ENCODE results near the gene PRRT2. TPM values are rescaled to one million over a fixed set of nuclear protein-coding genes. Genes with fewer than 3 reads are reported as not detected.

Gene PRRT2
- total RNA-seq, 4 donors from 2014 or later, result 4.2 to 13.5 (median 6.0) TPM

DNA sequence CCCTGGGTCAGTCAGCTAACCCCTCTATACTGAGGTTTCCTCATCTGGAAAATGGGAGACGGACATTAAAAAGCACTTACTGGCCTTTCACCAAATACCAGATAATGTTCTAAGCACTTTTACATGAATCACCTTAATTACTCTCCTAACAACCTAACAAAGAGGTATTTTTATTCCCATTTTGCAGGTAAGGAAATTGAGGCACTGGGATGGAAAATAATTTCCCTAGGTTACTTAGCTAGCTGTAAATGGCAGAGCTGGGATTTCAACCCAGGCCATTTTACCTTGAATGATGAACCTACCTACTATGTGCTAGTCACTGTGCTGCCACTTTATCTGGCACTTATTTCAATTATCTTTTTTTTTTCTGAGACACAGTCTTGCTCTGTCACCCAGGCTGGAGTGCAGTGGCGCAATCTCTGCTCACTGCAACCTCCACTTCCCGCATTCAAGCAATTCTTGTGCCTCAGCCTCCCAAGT is 17.7 kb upstream of the PRRT2 start:
- peaks cover 0 to 27% (median 13%) of the 10 kb centered on the region in 3 donors for H3K4me1 ChIP-seq
- ATAC-seq, result no peak
- TF ChIP-seq, protein P1, sequence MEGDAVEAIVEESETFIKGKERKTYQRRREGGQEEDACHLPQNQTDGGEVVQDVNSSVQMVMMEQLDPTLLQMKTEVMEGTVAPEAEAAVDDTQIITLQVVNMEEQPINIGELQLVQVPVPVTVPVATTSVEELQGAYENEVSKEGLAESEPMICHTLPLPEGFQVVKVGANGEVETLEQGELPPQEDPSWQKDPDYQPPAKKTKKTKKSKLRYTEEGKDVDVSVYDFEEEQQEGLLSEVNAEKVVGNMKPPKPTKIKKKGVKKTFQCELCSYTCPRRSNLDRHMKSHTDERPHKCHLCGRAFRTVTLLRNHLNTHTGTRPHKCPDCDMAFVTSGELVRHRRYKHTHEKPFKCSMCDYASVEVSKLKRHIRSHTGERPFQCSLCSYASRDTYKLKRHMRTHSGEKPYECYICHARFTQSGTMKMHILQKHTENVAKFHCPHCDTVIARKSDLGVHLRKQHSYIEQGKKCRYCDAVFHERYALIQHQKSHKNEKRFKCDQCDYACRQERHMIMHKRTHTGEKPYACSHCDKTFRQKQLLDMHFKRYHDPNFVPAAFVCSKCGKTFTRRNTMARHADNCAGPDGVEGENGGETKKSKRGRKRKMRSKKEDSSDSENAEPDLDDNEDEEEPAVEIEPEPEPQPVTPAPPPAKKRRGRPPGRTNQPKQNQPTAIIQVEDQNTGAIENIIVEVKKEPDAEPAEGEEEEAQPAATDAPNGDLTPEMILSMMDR (IDR thresholded peaks at IDR 0.05), result no peak
- no peak for TF ChIP-seq POLR2A (IDR thresholded peaks at IDR 0.05)
- no peak for TF ChIP-seq EP300 (IDR thresholded peaks at IDR 0.05)
- no peak for TF ChIP-seq POLR2AphosphoS5 (IDR thresholded peaks at IDR 0.05)
- H3K36me3 ChIP-seq, result peaks cover 0 to 29% of the 10 kb centered on the region in 2 donors
- H3K27me3 ChIP-seq, result no peaks in the 10 kb centered on the region
- no peak overlapping the region for H3K27ac ChIP-seq
- H3K9me3 ChIP-seq, result no peaks in the 10 kb centered on the region
- 86 to 90% methylated on average over 1 to 3 of the region's 3 CpGs for WGBS, 2 donors (ENCODE audit: low coverage in 1 of 2)
- no peak overlapping the region for H3K4me3 ChIP-seq

DNA sequence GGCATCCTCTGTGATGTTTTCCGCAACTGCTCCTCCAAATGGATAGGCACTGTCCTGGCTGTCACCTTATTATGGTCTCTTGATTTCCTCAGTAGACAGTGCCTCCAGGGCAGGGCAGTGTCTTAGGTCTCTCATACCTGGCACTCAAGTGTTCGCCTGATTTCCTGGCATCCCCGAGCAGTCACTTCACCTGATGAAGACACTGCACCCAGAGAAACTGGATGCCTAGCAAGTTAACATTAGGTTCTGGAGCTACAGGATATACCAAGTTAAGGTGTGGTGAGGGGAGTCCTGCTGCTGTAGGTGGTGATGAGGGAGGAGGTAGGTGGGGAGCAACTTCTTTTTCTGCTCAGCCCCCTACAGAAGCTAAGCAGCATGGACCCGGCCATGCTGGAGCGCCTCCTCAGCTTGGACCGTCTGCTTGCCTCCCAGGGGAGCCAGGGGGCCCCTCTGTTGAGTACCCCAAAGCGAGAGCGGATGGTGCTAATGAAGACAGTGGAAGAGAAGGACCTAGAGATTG is 9.5 kb upstream of the PRRT2 start:
- H3K9me3 ChIP-seq, result no peaks in the 10 kb centered on the region
- peaks cover 0 to 41% of the 10 kb centered on the region in 2 donors for H3K36me3 ChIP-seq
- H3K4me1 ChIP-seq, result peaks cover 0 to 19% (median 3%) of the 10 kb centered on the region in 3 donors
- 89 to 100% methylated on average over 2 to 4 of the region's 8 CpGs for WGBS, 2 donors (ENCODE audit: low coverage in 1 of 2)
- H3K27ac ChIP-seq, result peak overlapping the region in 1 of 4 donors; percentile 98
- no peak for ATAC-seq
- H3K4me3 ChIP-seq, result no peak overlapping the region
- TF ChIP-seq POLR2AphosphoS5 (IDR thresholded peaks at IDR 0.05) (no peak), POLR2A (IDR thresholded peaks at IDR 0.05) (no peak), EP300 (IDR thresholded peaks at IDR 0.05) (no peak)
- TF ChIP-seq, protein P1 (IDR thresholded peaks at IDR 0.05), result no peak
- H3K27me3 ChIP-seq, result no peaks in the 10 kb centered on the region

- Histone ChIP-seq H3K4me3 (peak overlapping the region in 1 of 2 donors; percentile 90), H3K27me3 (no peaks in the 10 kb centered on the region), H3K36me3 (peaks cover 0 to 33% of the 10 kb centered on the region in 2 donors), H3K9me3 (no peaks in the 10 kb centered on the region), H3K27ac (peak overlapping the region; percentile 94 to 100 (median 98)), H3K4me1 (peaks cover 3 to 34% (median 13%) of the 10 kb centered on the region in 3 donors)
- TF ChIP-seq EP300 (IDR thresholded peaks at IDR 0.05) (no peak), POLR2A (IDR thresholded peaks at IDR 0.05) (no peak), POLR2AphosphoS5 (IDR thresholded peaks at IDR 0.05) (no peak)
- TF ChIP-seq, protein P1 (IDR thresholded peaks at IDR 0.05), result no peak
- 56 to 59% methylated on average over 6 to 8 of the region's 8 CpGs for WGBS, 2 donors (ENCODE audit: low coverage in 1 of 2)
- no peak for ATAC-seq
Observed at GRCh38 chr16:29804020-29804419, 8.0 kb upstream of the PRRT2 start.

GRCh38 chr16:29804455-29805231 is 7.3 kb upstream of the PRRT2 start:
- no peaks in the 10 kb centered on the region for H3K9me3 ChIP-seq
- H3K27me3 ChIP-seq, result no peaks in the 10 kb centered on the region
- peak overlapping the region; percentile 94 to 100 (median 98) for H3K27ac ChIP-seq
- WGBS, 2 donors (ENCODE audit: low coverage in 1 of 2), result 0% methylated on average over 2 to 5 of the region's 26 CpGs
- peak overlapping the region; percentile 81 to 90 for H3K4me3 ChIP-seq
- peaks cover 0 to 33% of the 10 kb centered on the region in 2 donors for H3K36me3 ChIP-seq
- peaks cover 3 to 40% (median 20%) of the 10 kb centered on the region in 3 donors for H3K4me1 ChIP-seq
- ATAC-seq, result peak; percentile 2
- TF ChIP-seq EP300 (IDR thresholded peaks at IDR 0.05), result no peak
- TF ChIP-seq, protein P1 (IDR thresholded peaks at IDR 0.05), result no peak
- TF ChIP-seq POLR2A (IDR thresholded peaks at IDR 0.05), result peak; percentile 44
- peak; percentile 49 for TF ChIP-seq POLR2AphosphoS5 (IDR thresholded peaks at IDR 0.05)

Measured in gastroesophageal sphincter (tissue), 4 donors.